H9 (cell line): ENCODE results near the gene ZSWIM5. TPM values are rescaled to one million over a fixed set of nuclear protein-coding genes. Genes with fewer than 3 reads are reported as not detected.

ENCODE experiments used
- DNase-seq: peaks from one replicate; pipeline ENCODE4 v3.0.0-alpha.2; 2017
- H2AFZ ChIP-seq: one replicate; pipeline ENCODE4 v1.6.1; 2013; ENCODE audit warnings: mild to moderate bottlenecking, low read length, control low read depth, moderate library complexity
- H2AK5ac ChIP-seq: 2 replicates; pipeline ENCODE4 v1.6.1; 2013; ENCODE audit warnings: low read length, control low read depth, mixed read lengths; ENCODE audit not compliant: insufficient read length
- H2BK120ac ChIP-seq: one replicate; pipeline ENCODE4 v1.6.1; 2013; ENCODE audit warnings: low read depth, mild to moderate bottlenecking, low read length, control low read depth, inconsistent platforms; ENCODE audit not compliant: poor library complexity, severe bottlenecking
- H2BK12ac ChIP-seq: 2 replicates; pipeline ENCODE4 v1.6.1; 2013; ENCODE audit warnings: low read length, control low read depth, mixed read lengths, low read depth; ENCODE audit not compliant: insufficient read length
- H2BK15ac ChIP-seq: 2 replicates; pipeline ENCODE4 v1.6.1; 2013; ENCODE audit warnings: low read depth, low read length, control low read depth
- H2BK20ac ChIP-seq: one replicate; pipeline ENCODE4 v1.6.1; 2013; ENCODE audit warnings: low read depth, mild to moderate bottlenecking, low read length, control low read depth, inconsistent platforms; ENCODE audit not compliant: poor library complexity, severe bottlenecking
- H2BK5ac ChIP-seq: 2 replicates; pipeline ENCODE4 v1.6.1; 2013; ENCODE audit warnings: low read length, control low read depth, mixed read lengths; ENCODE audit not compliant: insufficient read length
- H3K14ac ChIP-seq: 2 replicates; pipeline ENCODE4 v1.6.1; 2013; ENCODE audit warnings: low read length, control low read depth; ENCODE audit not compliant: insufficient read depth
- H3K18ac ChIP-seq: 2 replicates; pipeline ENCODE4 v1.6.1; 2013; ENCODE audit warnings: low read depth, mild to moderate bottlenecking, mixed read lengths, low read length, control low read depth; ENCODE audit not compliant: insufficient read length
- H3K23ac ChIP-seq: 2 replicates; pipeline ENCODE4 v1.6.1; 2013; ENCODE audit warnings: low read length, control low read depth, mixed read lengths, low read depth; ENCODE audit not compliant: insufficient read length
- H3K23me2 ChIP-seq: 2 replicates; pipeline ENCODE4 v1.6.1; 2013; ENCODE audit warnings: low read depth, mild to moderate bottlenecking, mixed read lengths, low read length, control low read depth; ENCODE audit not compliant: insufficient read length, poor library complexity, severe bottlenecking
- H3K27ac ChIP-seq: 2 replicates; pipeline ENCODE4 v1.5.1; 2013; ENCODE audit warnings: low read length, control low read depth, mixed read lengths, low read depth; ENCODE audit not compliant: insufficient read length
- H3K27me3 ChIP-seq: 2 replicates; pipeline ENCODE4 v1.6.1; 2013; ENCODE audit warnings: low read length, control low read depth, inconsistent platforms; ENCODE audit not compliant: insufficient read depth
- H3K4ac ChIP-seq: 2 replicates; pipeline ENCODE4 v1.6.1; 2013; ENCODE audit warnings: low read depth, mild to moderate bottlenecking, control low read depth, inconsistent platforms, low read length, moderate library complexity
- H3K4me1 ChIP-seq: 2 replicates; pipeline ENCODE4 v1.6.1; 2013; ENCODE audit warnings: low read length, control low read depth, inconsistent platforms; ENCODE audit not compliant: insufficient read depth
- H3K4me2 ChIP-seq: 2 replicates; pipeline ENCODE4 v1.6.1; 2013; ENCODE audit warnings: low read length, control low read depth, mixed read lengths; ENCODE audit not compliant: insufficient read length, insufficient read depth
- H3K56ac ChIP-seq: 2 replicates; pipeline ENCODE4 v1.6.1; 2013; ENCODE audit warnings: low read depth, mild to moderate bottlenecking, mixed read lengths, low read length, control low read depth; ENCODE audit not compliant: insufficient read length
- H3K79me1 ChIP-seq: 2 replicates; pipeline ENCODE4 v1.6.1; 2013; ENCODE audit warnings: low read depth, mild to moderate bottlenecking, moderate library complexity, low read length, control low read depth, inconsistent platforms; ENCODE audit not compliant: insufficient read depth, poor library complexity, severe bottlenecking
- H3K79me2 ChIP-seq: 2 replicates; pipeline ENCODE4 v1.6.1; 2013; ENCODE audit warnings: low read length, control low read depth, inconsistent platforms; ENCODE audit not compliant: insufficient read depth
- H3K9ac ChIP-seq: 2 replicates; pipeline ENCODE4 v1.6.1; 2013; ENCODE audit warnings: low read length, control low read depth, mixed read lengths; ENCODE audit not compliant: insufficient read length; ENCODE audit errors: extremely low read depth
- H3K9me3 ChIP-seq: one replicate; pipeline ENCODE4 v1.6.1; 2013; ENCODE audit warnings: low read depth, low read length, inconsistent platforms; ENCODE audit not compliant: control insufficient read depth
- H3T11ph ChIP-seq: one replicate; pipeline ENCODE4 v1.6.1; 2013; ENCODE audit warnings: mild to moderate bottlenecking, low read length, control low read depth, inconsistent platforms
- H4K20me1 ChIP-seq: one replicate; pipeline ENCODE4 v1.6.1; 2013; ENCODE audit not compliant: control insufficient read depth, insufficient read length, insufficient read depth
- H4K5ac ChIP-seq: 2 replicates; pipeline ENCODE4 v1.6.1; 2013; ENCODE audit warnings: low read depth, mild to moderate bottlenecking, mixed read lengths, low read length, control low read depth; ENCODE audit not compliant: insufficient read length
- H4K8ac ChIP-seq: replicated peaks from 2 replicates; pipeline ENCODE4 v1.6.1; 2013; ENCODE audit warnings: low read length, control low read depth, mixed read lengths, low read depth; ENCODE audit not compliant: insufficient read length
- H4K91ac ChIP-seq: 2 replicates; pipeline ENCODE4 v1.6.1; 2013; ENCODE audit warnings: low read depth, mild to moderate bottlenecking, moderate library complexity, mixed read lengths, low read length, control low read depth; ENCODE audit not compliant: insufficient read length
- H3K27ac Mint-ChIP-seq, 3 experiments: 2 replicates in 2 of 3; 3 replicates in 1 of 3; pipeline ENCODE4 v1.8.0; 2020 to 2021; ENCODE audit warnings: mixed read lengths in 3 of 3, mild to moderate bottlenecking in 1 of 3, moderate library complexity in 1 of 3
- H3K27me3 Mint-ChIP-seq: 2 replicates; pipeline ENCODE4 v1.8.0; 2021; ENCODE audit warnings: low read depth, mild to moderate bottlenecking, moderate library complexity, mixed read lengths
- H3K36me3 Mint-ChIP-seq, 3 experiments: 2 replicates in 2 of 3; 3 replicates in 1 of 3; pipeline ENCODE4 v1.8.0; 2020 to 2021; ENCODE audit warnings: low read depth in 3 of 3, mixed read lengths in 3 of 3; ENCODE audit not compliant: insufficient read depth in 1 of 3
- H3K4me1 Mint-ChIP-seq, 2 experiments: 2 replicates each; pipeline ENCODE4 v1.8.0; 2020; ENCODE audit warnings: mixed read lengths in 2 of 2
- H3K4me3 Mint-ChIP-seq, 2 experiments: 2 replicates in 1 of 2; 3 replicates in 1 of 2; pipeline ENCODE4 v1.8.0; 2020 to 2021; ENCODE audit warnings: mild to moderate bottlenecking in 2 of 2, mixed read lengths in 2 of 2, moderate library complexity in 1 of 2
- H3K9me3 Mint-ChIP-seq, 2 experiments: 2 replicates in 1 of 2; 3 replicates in 1 of 2; pipeline ENCODE4 v1.8.0; 2020; ENCODE audit warnings: mild to moderate bottlenecking in 2 of 2, mixed read lengths in 2 of 2, moderate library complexity in 1 of 2
- CTCF ChIP-seq: fragments of 200-600 bp; sonication (generic); conservative IDR thresholded peaks from 3 replicates; pipeline ENCODE4 v1.8.0; 2021; ENCODE audit warnings: antibody characterized with exemption, mild to moderate bottlenecking
- WGBS: extraction: QIAGEN DNeasy Blood & Tissue Kit; methylation state at CpG from one replicate; pipeline ENCODE4 v1.1.7; 2013; ENCODE audit warnings: missing lambda C conversion rate, low lambda C conversion rate, mixed read lengths; ENCODE audit not compliant: insufficient read length; ENCODE audit errors: extremely low coverage; 5-methylcytosine and 5-hydroxymethylcytosine counted together
- total RNA-seq: library from RNA; stranded (reverse); gene quantifications from 2 replicates; pipeline ENCODE4 v1.2.1, GENCODE V29; 2021

ZSWIM5 gene
- total RNA-seq, 1 experiment from 2014 or later = 3.5 TPM

- Mint-ChIP-seq H3K4me1 (peaks cover 29 to 31% of the 10 kb centered on the region in 2 experiments), H3K9me3 (no peaks in the 10 kb centered on the region), H3K4me3 (peak overlapping the region; percentile 65 to 80; a peak in 3 of 5 replicates), H3K27me3 (no peaks in the 10 kb centered on the region; the same call in 1 of the 2 replicates), H3K27ac (no peak overlapping the region), H3K36me3 (peaks cover 4 to 28% (median 28%) of the 10 kb centered on the region in 3 experiments)
- H3K9ac ChIP-seq = no peak overlapping the region
- no peak overlapping the region for H2AFZ ChIP-seq
- H3K4ac ChIP-seq = no peak overlapping the region
- H3K4me1 ChIP-seq = peaks cover 7% of the 10 kb centered on the region
- H4K5ac ChIP-seq = no peak overlapping the region
- no peak overlapping the region for H2AK5ac ChIP-seq
- H3K18ac ChIP-seq = no peak overlapping the region
- WGBS = no CpG with 5 or more reads among the region's 12 CpGs
- no peak overlapping the region for H3K27ac ChIP-seq
- no peak overlapping the region for H3K56ac ChIP-seq
- H2BK20ac ChIP-seq = no peak overlapping the region
- H3K27me3 ChIP-seq = no peaks in the 10 kb centered on the region
- H3K9me3 ChIP-seq = no peaks in the 10 kb centered on the region
- H2BK120ac ChIP-seq = no peak overlapping the region
- H2BK15ac ChIP-seq = no peak overlapping the region
- no peak overlapping the region for H4K8ac ChIP-seq
- H2BK12ac ChIP-seq = no peak overlapping the region
- peaks cover 19% of the 10 kb centered on the region for H3K23me2 ChIP-seq
- no peak overlapping the region for H2BK5ac ChIP-seq
- no peak overlapping the region for H4K91ac ChIP-seq
- H3K14ac ChIP-seq = no peak overlapping the region
- DNase-seq = no peak
- H3T11ph ChIP-seq = no peak overlapping the region
- no peak overlapping the region for H3K23ac ChIP-seq
- H4K20me1 ChIP-seq = no peaks in the 10 kb centered on the region
- H3K4me2 ChIP-seq = peak overlapping the region; percentile 77
- TF ChIP-seq CTCF = no peak
- H3K79me1 ChIP-seq = no peaks in the 10 kb centered on the region
- no peaks in the 10 kb centered on the region for H3K79me2 ChIP-seq
Measured at GRCh38 chr1:45013551-45014209, 192.7 kb downstream of the ZSWIM5 start.
